Measurements from ENCODE around the gene TMEM88.

Gene TMEM88

GRCh38 chr17:7886227-7887037 lies 31.6 kb downstream of the TMEM88 start:
- DNase-seq = peak; percentile 65

DNA sequence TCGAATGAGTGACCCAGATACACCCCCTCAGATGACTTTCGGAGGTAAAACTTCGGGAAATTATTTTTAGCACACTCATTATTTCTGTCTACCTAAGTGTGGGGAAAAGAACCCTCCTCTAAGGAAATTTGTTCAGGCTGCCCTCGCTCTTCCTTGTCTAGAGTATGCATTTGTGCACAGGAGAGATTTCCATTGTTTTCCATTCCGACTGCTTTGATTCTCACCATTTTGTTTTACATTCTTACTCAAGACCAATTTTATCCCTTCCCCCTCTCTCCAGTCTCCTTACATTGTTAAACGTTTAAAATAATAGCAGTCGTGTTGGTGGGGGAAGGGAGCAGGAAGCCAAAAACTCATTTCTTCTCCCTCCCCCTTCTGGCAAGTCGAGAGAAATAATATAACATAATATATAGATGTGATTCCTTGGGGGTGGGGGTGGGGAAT lies 32.2 kb downstream of the TMEM88 start:
- no peak for DNase-seq

- DNase-seq = peak; percentile 80
Observed at GRCh38 chr17:7887482-7888183, 32.8 kb downstream of the TMEM88 start.

- no peak for DNase-seq
Observed at GRCh38 chr17:7888184-7888920, 33.5 kb downstream of the TMEM88 start, which contains the start of gene CHD3. CHD3 (plus strand) TSS chr17:7888789; CDS start chr17:7889001, 212 bp downstream.

DNA sequence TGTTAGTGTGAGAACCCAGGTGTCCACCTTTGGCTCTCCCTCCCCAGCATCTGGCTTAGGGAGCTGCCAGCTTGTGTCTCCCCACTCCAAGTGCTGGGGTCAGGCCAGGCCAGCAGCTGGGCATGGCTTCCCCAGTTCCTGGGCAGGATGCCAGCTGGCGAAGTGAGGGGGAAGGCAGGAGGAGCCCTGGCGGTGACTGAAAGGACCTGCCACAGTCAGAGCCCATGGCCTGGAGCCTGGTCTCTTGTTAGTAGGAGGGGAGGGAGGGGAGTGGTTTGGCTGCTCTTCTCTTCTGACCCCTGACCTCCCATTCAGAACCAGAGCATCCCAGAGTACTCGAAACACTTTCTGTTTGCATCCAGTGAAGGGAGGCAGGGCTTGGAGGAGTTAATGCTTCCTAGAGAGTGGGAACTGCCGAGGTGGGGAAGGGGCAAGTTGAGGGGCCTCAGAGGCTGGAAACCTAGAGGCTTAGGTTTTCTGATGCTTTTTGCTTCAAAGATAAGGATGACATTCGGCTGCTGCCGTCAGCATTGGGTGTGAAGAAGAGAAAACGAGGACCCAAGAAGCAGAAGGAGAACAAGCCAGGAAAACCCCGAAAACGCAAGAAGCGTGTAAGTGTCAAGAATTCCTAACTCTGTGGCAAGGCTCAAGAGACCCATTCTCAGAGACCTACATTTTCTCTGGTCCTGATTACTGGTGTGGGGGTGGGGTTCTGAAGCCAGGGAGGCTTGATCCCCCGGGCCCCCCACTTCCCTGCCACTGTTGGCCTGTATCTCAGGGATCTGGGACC lies 34.5 kb downstream of the TMEM88 start:
- peak; percentile 21 for DNase-seq

DNA sequence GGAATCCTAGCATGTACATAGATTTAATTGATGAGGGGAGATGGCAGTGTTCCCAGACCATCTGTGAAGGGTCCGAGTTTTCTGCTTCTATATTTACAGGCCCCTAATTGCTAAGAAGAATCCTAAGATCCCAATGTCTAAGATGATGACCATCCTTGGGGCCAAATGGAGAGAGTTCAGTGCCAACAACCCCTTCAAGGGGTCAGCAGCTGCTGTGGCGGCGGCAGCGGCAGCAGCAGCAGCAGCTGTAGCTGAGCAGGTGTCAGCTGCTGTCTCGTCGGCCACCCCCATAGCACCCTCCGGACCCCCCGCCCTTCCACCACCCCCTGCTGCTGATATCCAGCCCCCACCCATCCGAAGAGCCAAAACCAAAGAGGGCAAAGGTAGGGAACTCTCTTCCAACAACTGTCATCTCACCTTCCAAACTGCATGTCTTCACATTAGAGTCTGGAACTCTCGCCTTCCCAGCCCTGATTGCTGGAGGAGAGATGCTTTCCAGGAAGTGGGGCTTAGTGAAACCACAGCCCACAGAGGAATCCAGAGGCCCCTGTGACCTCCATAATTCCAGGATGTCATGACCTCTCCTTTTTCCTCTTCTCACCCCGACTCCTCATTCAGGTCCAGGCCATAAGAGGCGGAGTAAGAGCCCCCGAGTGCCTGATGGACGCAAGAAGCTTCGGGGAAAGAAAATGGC lies 38.5 kb downstream of the TMEM88 start:
- DNase-seq = no peak

DNA sequence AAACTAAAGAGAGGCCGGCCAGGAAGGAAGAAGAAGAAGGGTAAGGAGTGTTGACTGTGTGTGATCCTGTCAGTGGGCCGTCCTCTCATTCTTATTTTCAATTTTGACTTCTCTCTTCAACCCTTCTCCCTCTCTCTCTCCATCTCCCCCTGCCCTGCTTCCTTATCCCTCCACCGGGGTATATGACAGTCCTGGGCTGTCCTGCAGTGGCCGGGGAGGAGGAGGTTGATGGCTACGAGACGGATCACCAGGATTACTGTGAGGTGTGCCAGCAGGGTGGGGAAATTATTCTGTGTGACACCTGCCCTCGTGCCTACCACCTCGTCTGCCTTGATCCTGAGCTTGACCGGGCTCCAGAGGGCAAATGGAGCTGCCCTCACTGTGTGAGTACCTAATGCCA lies 39.4 kb downstream of the TMEM88 start:
- DNase-seq = no peak

DNA sequence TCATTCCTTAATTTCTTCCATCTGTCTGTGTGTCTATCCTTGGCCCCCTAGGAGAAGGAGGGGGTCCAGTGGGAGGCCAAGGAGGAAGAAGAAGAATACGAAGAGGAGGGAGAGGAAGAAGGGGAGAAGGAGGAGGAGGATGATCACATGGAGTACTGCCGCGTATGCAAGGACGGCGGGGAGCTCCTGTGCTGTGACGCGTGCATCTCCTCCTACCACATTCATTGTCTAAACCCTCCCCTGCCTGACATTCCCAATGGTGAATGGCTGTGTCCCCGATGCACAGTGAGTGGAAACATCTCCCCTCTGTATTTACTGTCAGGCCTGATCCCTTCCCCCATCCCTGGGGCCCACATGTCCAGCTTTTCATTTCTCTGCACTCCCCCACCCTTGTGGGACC lies 40.0 kb downstream of the TMEM88 start:
- no peak for DNase-seq

DNA sequence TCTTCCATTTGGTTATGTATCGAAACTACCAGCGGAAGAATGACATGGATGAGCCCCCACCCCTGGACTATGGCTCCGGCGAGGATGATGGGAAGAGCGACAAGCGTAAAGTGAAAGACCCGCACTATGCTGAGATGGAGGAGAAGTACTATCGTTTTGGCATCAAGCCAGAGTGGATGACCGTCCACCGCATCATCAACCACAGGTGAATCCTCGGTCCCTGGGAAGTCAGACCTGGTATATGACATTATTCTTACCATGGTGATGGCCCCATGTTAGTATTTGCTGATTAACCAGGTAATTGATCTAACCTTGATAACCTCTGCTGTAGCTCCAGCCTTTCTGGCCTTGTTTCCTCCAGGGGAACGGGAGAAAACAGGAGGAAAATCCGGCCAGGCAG lies 42.2 kb downstream of the TMEM88 start:
- no peak for DNase-seq

GRCh38 chr17:7897773-7898172 lies 42.9 kb downstream of the TMEM88 start:
- DNase-seq = no peak

DNA sequence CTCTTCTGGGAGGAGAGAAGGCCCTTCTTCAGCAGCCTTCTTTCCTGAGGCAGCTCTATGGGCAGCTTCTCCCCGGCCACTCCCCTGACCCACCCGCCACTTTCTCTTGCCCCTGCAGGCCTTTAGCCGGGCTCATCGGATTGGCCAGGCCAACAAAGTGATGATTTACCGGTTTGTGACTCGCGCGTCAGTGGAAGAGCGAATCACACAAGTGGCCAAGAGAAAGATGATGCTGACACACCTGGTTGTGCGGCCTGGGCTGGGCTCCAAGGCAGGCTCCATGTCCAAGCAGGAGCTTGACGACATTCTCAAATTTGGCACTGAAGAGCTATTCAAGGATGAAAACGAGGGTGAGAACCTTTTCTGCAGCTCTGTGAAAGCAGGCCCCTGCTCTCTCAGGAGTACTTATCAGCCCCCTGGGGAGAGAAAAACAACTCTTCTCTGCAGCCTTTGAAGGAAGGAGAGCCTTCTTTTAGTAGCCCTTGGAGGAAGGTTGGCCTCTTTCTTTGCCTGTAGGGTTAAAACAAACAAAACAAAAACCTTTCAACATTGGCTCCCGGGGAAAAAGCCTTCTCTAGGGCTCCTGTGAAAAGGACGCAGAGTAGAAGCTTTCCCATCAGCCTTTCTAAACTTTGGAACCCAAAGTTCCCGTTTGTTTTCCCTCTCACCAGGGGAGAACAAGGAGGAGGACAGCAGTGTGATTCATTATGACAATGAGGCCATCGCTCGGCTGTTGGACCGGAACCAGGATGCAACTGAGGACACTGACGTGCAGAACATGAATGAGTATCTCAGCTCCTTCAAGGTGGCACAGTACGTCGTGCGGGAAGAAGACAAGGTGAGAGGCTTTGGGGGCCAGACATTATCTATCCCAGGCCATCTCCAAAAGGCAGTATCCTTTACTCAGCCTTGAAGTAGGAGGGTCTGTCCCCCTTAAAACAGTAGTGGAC lies 48.6 kb downstream of the TMEM88 start:
- DNase-seq = no peak
